ENCODE data around the gene SERP2. TPM values are rescaled to one million over a fixed set of nuclear protein-coding genes. Genes with fewer than 3 reads are reported as not detected.

SERP2 gene
- total and polyA plus RNA-seq, 2 donors (not counting 1 experiment from before 2014, with no cell fraction given), result 0.43 TPM; not detected in 1

GRCh38 chr13:44425041-44425814 lies 51.6 kb downstream of the SERP2 start:
- Histone ChIP-seq H3K27ac (ENCODE audit: low read length in 2 of 2) (no peak overlapping the region), H3K4me2 (replicated peaks; ENCODE audit: low read depth, low read length, poor library complexity, severe bottlenecking) (no peak overlapping the region), H2AFZ (ENCODE audit: insufficient read depth, low read depth, low read length, poor library complexity, severe bottlenecking) (no peak overlapping the region), H3K4me1 (ENCODE audit: control insufficient read depth in 2 of 2, insufficient read depth in 2 of 2, low read length in 2 of 2) (no peaks in the 10 kb centered on the region), H3K36me3 (replicated peaks in 1 of 2; ENCODE audit: control extremely low read depth in 1 of 2, control insufficient read depth in 1 of 2, extremely low read depth in 1 of 2, insufficient read depth in 2 of 2, low read length in 1 of 2) (no peaks in the 10 kb centered on the region), H3K4me3 (ENCODE audit: control extremely low read depth in 1 of 5, extremely low read depth in 1 of 5, insufficient read depth in 1 of 5, low read depth in 2 of 5, low read length in 4 of 5) (no peak overlapping the region), H3K27me3 (replicated peaks in 1 of 4; ENCODE audit: control extremely low read depth in 1 of 4, control insufficient read depth in 3 of 4, insufficient read depth in 4 of 4, low read length in 3 of 4) (peaks cover 0 to 3% (median 0%) of the 10 kb centered on the region in 4 experiments), H3K9ac (ENCODE audit: low read length) (no peak overlapping the region), H4K20me1 (ENCODE audit: control insufficient read depth, insufficient read depth, low read length, poor library complexity, severe bottlenecking) (no peaks in the 10 kb centered on the region), H3K9me3 (ENCODE audit: control extremely low read depth in 1 of 3, control insufficient read depth in 2 of 3, insufficient read depth in 1 of 3, low read length in 2 of 3) (no peaks in the 10 kb centered on the region), H3K79me2 (ENCODE audit: control insufficient read depth, insufficient read depth, low read length) (no peaks in the 10 kb centered on the region)
- peaks cover 6% of the 10 kb centered on the region for H3K4me1 Mint-ChIP-seq
- no peak for TF ChIP-seq EZH2 (IDR thresholded peaks at IDR 0.05; ENCODE audit: borderline replicate concordance, insufficient read depth, low read depth, low read length, poor library complexity, severe bottlenecking)
- TF ChIP-seq CTCF (IDR thresholded peaks at IDR 0.05), result no peak
- no peak overlapping the region for H3K27ac Mint-ChIP-seq
- peaks cover 22% of the 10 kb centered on the region for H3K27me3 Mint-ChIP-seq
- DNase-seq (no peak), ATAC-seq (ENCODE audit: low read depth) (no peak)
- CTCF ChIA-PET, result interaction anchor here (1.0 kb wide), 1 partner anchor 519 kb away, joined by 4 read pairs; no protein-coding TSS in a partner anchor
- POLR2A ChIA-PET, result no interaction called here
- no peaks in the 10 kb centered on the region for H3K9me3 Mint-ChIP-seq (ENCODE audit: insufficient read depth)
- H3K4me3 Mint-ChIP-seq, result no peak overlapping the region
- 58% methylated on average over 9 of the region's 9 CpGs for WGBS (ENCODE audit: insufficient coverage)
- intact Hi-C loops (cut with micrococcal nuclease), result no loop called here

GRCh38 chr13:44425815-44426078 lies 52.1 kb downstream of the SERP2 start:
- POLR2A ChIA-PET, result no interaction called here
- H3K27me3 Mint-ChIP-seq, result peaks cover 22% of the 10 kb centered on the region
- Histone ChIP-seq H3K27ac (ENCODE audit: low read length in 2 of 2) (no peak overlapping the region), H2AFZ (ENCODE audit: insufficient read depth, low read depth, low read length, poor library complexity, severe bottlenecking) (no peak overlapping the region), H3K79me2 (ENCODE audit: control insufficient read depth, insufficient read depth, low read length) (no peaks in the 10 kb centered on the region), H3K36me3 (replicated peaks in 1 of 2; ENCODE audit: control extremely low read depth in 1 of 2, control insufficient read depth in 1 of 2, extremely low read depth in 1 of 2, insufficient read depth in 2 of 2, low read length in 1 of 2) (no peaks in the 10 kb centered on the region), H3K4me2 (replicated peaks; ENCODE audit: low read depth, low read length, poor library complexity, severe bottlenecking) (no peak overlapping the region), H3K4me1 (ENCODE audit: control insufficient read depth in 2 of 2, insufficient read depth in 2 of 2, low read length in 2 of 2) (no peaks in the 10 kb centered on the region), H3K9ac (ENCODE audit: low read length) (no peak overlapping the region), H4K20me1 (ENCODE audit: control insufficient read depth, insufficient read depth, low read length, poor library complexity, severe bottlenecking) (no peaks in the 10 kb centered on the region), H3K4me3 (ENCODE audit: control extremely low read depth in 1 of 5, extremely low read depth in 1 of 5, insufficient read depth in 1 of 5, low read depth in 2 of 5, low read length in 4 of 5) (no peak overlapping the region), H3K27me3 (replicated peaks in 1 of 4; ENCODE audit: control extremely low read depth in 1 of 4, control insufficient read depth in 3 of 4, insufficient read depth in 4 of 4, low read length in 3 of 4) (peaks cover 0 to 3% (median 0%) of the 10 kb centered on the region in 4 experiments), H3K9me3 (ENCODE audit: control extremely low read depth in 1 of 3, control insufficient read depth in 2 of 3, insufficient read depth in 1 of 3, low read length in 2 of 3) (no peaks in the 10 kb centered on the region)
- TF ChIP-seq EZH2 (IDR thresholded peaks at IDR 0.05; ENCODE audit: borderline replicate concordance, insufficient read depth, low read depth, low read length, poor library complexity, severe bottlenecking), result no peak
- no peak for TF ChIP-seq CTCF (IDR thresholded peaks at IDR 0.05)
- H3K4me3 Mint-ChIP-seq, result no peak overlapping the region
- DNase-seq (no peak), ATAC-seq (ENCODE audit: low read depth) (no peak)
- WGBS (ENCODE audit: insufficient coverage), result 100% methylated on average over 2 of the region's 2 CpGs
- no peaks in the 10 kb centered on the region for H3K9me3 Mint-ChIP-seq (ENCODE audit: insufficient read depth)
- CTCF ChIA-PET, result no interaction called here
- H3K27ac Mint-ChIP-seq, result no peak overlapping the region
- intact Hi-C loops (cut with micrococcal nuclease), result no loop called here
- H3K4me1 Mint-ChIP-seq, result peaks cover 6% of the 10 kb centered on the region

Measured in B cell (primary cell).